OCI-LY1 (cell line): Measurements from ENCODE around the gene CACNB2.
"Not testable (repeated sequence)": the region's sequence is repeated elsewhere in the genome, so short reads cannot be mapped to it uniquely, and the experiment has no call there.

Experiments
- H2AFZ ChIP-seq: fragments of 200-600 bp; sonication (generic), shearing (Covaris generic); 2 replicates; pipeline ENCODE4 v1.6.0; 2014; ENCODE audit warnings: antibody characterized with exemption, mild to moderate bottlenecking, low read length
- H3F3A ChIP-seq: fragments of 200-600 bp; sonication (generic), shearing (Covaris generic); 2 replicates; pipeline ENCODE4 v1.6.0; 2014; ENCODE audit warnings: mild to moderate bottlenecking, antibody characterized with exemption, low read length, moderate library complexity; ENCODE audit not compliant: insufficient read depth
- H3K27ac ChIP-seq: fragments of 200-600 bp; sonication (generic); 2 replicates; pipeline ENCODE4 v1.5.1; 2014; ENCODE audit warnings: low read length, mixed run types, mild to moderate bottlenecking, low read depth; ENCODE audit not compliant: poor library complexity, severe bottlenecking
- H3K27me3 ChIP-seq: fragments of 200-600 bp; sonication (generic); 2 replicates; pipeline ENCODE4 v1.6.0; 2014; ENCODE audit warnings: antibody characterized with exemption, mild to moderate bottlenecking, low read length, moderate library complexity; ENCODE audit not compliant: insufficient read depth
- H3K36me3 ChIP-seq: fragments of 200-600 bp; sonication (generic); 2 replicates; pipeline ENCODE4 v1.6.1; 2014; ENCODE audit warnings: mild to moderate bottlenecking, antibody characterized with exemption, low read length, moderate library complexity, mixed read lengths; ENCODE audit not compliant: insufficient read depth
- H3K4me1 ChIP-seq: fragments of 200-600 bp; sonication (generic); 2 replicates; pipeline ENCODE4 v1.5.1; 2014; ENCODE audit warnings: mild to moderate bottlenecking, low read length, moderate library complexity; ENCODE audit not compliant: insufficient read depth, severe bottlenecking
- H3K4me2 ChIP-seq: fragments of 200-600 bp; sonication (generic), shearing (Covaris generic); 2 replicates; pipeline ENCODE4 v1.6.1; 2014; ENCODE audit warnings: low read length
- H3K4me3 ChIP-seq: fragments of 200-600 bp; sonication (generic); 2 replicates; pipeline ENCODE4 v1.5.1; 2014; ENCODE audit warnings: low read length, low read depth, mild to moderate bottlenecking, mixed read lengths; ENCODE audit not compliant: poor library complexity, severe bottlenecking
- H3K79me2 ChIP-seq: fragments of 200-600 bp; shearing (Covaris generic); 2 replicates; pipeline ENCODE4 v1.6.1; 2016; ENCODE audit warnings: mixed run types, low read length, mixed read lengths; ENCODE audit not compliant: insufficient read depth
- H3K9ac ChIP-seq: fragments of 200-600 bp; sonication (generic), shearing (Covaris generic); 2 replicates; pipeline ENCODE4 v1.6.1; 2014; ENCODE audit warnings: mild to moderate bottlenecking, low read length, mixed read lengths
- H3K9me2 ChIP-seq: fragments of 200-600 bp; sonication (generic), shearing (Covaris generic); 2 replicates; pipeline ENCODE4 v1.6.1; 2014; ENCODE audit warnings: low read depth, mild to moderate bottlenecking, low read length, mixed read lengths
- H3K9me3 ChIP-seq: fragments of 200-600 bp; shearing (Covaris generic); 2 replicates; pipeline ENCODE4 v1.6.1; 2014; ENCODE audit warnings: low read length, mixed read lengths
- H4K20me1 ChIP-seq: fragments of 200-600 bp; sonication (generic), shearing (Covaris generic); 2 replicates; pipeline ENCODE4 v1.6.0; 2016; ENCODE audit warnings: mild to moderate bottlenecking, low read length; ENCODE audit not compliant: insufficient read depth
- CTCF ChIP-seq: fragments of 200-600 bp; sonication (generic), shearing (Covaris generic); IDR thresholded peaks from 2 replicates; pipeline ENCODE4 v1.5.1; 2017; ENCODE audit warnings: mild to moderate bottlenecking, antibody characterized with exemption, low read length, moderate library complexity, mixed read lengths
- EZH2 ChIP-seq: fragments of 200-600 bp; sonication (generic), shearing (Covaris generic); IDR thresholded peaks from 2 replicates; pipeline ENCODE4 v1.8.0; 2017; ENCODE audit warnings: borderline replicate concordance, mixed run types, mild to moderate bottlenecking, antibody characterized with exemption, low read length, moderate library complexity, mixed read lengths

The CACNB2 gene

GRCh38 chr10:18178854-18179483, 38.7 kb downstream of the CACNB2 start:
- Histone ChIP-seq H3K27me3 (no peaks in the 10 kb centered on the region; the same call in 1 of the 2 replicates), H3K4me1 (no peaks in the 10 kb centered on the region), H3K4me2 (no peak overlapping the region), H3K4me3 (no peak overlapping the region), H2AFZ (no peak overlapping the region), H3K9me2 (no peaks in the 10 kb centered on the region), H3K36me3 (no peaks in the 10 kb centered on the region), H3K79me2 (no peaks in the 10 kb centered on the region), H3K9ac (no peak overlapping the region), H4K20me1 (no peaks in the 10 kb centered on the region), H3F3A (no peaks in the 10 kb centered on the region), H3K27ac (no peak overlapping the region), H3K9me3 (no peaks in the 10 kb centered on the region; the same call in 1 of the 2 replicates)
- no peak for TF ChIP-seq CTCF
- no peak for TF ChIP-seq EZH2

GRCh38 chr10:18179891-18180290, 39.7 kb downstream of the CACNB2 start:
- H3K4me3 ChIP-seq = no peak overlapping the region
- H3K27ac ChIP-seq = no peak overlapping the region
- no peaks in the 10 kb centered on the region for H3K9me2 ChIP-seq
- no peak overlapping the region for H3K9ac ChIP-seq
- H3K4me1 ChIP-seq = no peaks in the 10 kb centered on the region
- H3F3A ChIP-seq = no peaks in the 10 kb centered on the region
- no peak overlapping the region for H2AFZ ChIP-seq
- no peaks in the 10 kb centered on the region for H4K20me1 ChIP-seq
- H3K36me3 ChIP-seq = no peaks in the 10 kb centered on the region
- TF ChIP-seq EZH2 (no peak), CTCF (no peak)
- no peaks in the 10 kb centered on the region for H3K79me2 ChIP-seq
- H3K27me3 ChIP-seq = no peaks in the 10 kb centered on the region; the same call in 1 of the 2 replicates
- H3K9me3 ChIP-seq = no peaks in the 10 kb centered on the region; the same call in 1 of the 2 replicates
- H3K4me2 ChIP-seq = no peak overlapping the region

- H3K4me3 ChIP-seq, H3K4me1 ChIP-seq, H3K9ac ChIP-seq, H3F3A ChIP-seq, H4K20me1 ChIP-seq, H3K27ac ChIP-seq, H3K27me3 ChIP-seq, H3K79me2 ChIP-seq, H3K9me2 ChIP-seq, H2AFZ ChIP-seq, H3K4me2 ChIP-seq, H3K9me3 ChIP-seq, H3K36me3 ChIP-seq: not testable (repeated sequence)
Measured at GRCh38 chr10:18181382-18181781, 41.2 kb downstream of the CACNB2 start.

GRCh38 chr10:18185621-18186020, 45.4 kb downstream of the CACNB2 start:
- Histone ChIP-seq H3K4me3 (no peak overlapping the region), H3F3A (no peaks in the 10 kb centered on the region), H3K9ac (no peak overlapping the region), H3K27ac (no peak overlapping the region), H3K4me1 (no peaks in the 10 kb centered on the region), H3K9me3 (no peaks in the 10 kb centered on the region; the same call in 1 of the 2 replicates), H3K27me3 (no peaks in the 10 kb centered on the region; the same call in 1 of the 2 replicates), H3K9me2 (no peaks in the 10 kb centered on the region), H3K79me2 (no peaks in the 10 kb centered on the region), H3K36me3 (no peaks in the 10 kb centered on the region), H2AFZ (no peak overlapping the region), H3K4me2 (no peak overlapping the region), H4K20me1 (no peaks in the 10 kb centered on the region)
- TF ChIP-seq CTCF (no peak), EZH2 (no peak)
